ENCODE measurements around the gene FFAR3. TPM values are rescaled to one million over a fixed set of nuclear protein-coding genes. Genes with fewer than 3 reads are reported as not detected.
"Not testable (repeated sequence)": the region's sequence is repeated elsewhere in the genome, so short reads cannot be mapped to it uniquely, and the experiment has no call there.

The FFAR3 gene
- total and polyA plus RNA-seq, 9 donors: 0.12 to 0.43 (median 0.18) TPM; not detected in 4

DNA sequence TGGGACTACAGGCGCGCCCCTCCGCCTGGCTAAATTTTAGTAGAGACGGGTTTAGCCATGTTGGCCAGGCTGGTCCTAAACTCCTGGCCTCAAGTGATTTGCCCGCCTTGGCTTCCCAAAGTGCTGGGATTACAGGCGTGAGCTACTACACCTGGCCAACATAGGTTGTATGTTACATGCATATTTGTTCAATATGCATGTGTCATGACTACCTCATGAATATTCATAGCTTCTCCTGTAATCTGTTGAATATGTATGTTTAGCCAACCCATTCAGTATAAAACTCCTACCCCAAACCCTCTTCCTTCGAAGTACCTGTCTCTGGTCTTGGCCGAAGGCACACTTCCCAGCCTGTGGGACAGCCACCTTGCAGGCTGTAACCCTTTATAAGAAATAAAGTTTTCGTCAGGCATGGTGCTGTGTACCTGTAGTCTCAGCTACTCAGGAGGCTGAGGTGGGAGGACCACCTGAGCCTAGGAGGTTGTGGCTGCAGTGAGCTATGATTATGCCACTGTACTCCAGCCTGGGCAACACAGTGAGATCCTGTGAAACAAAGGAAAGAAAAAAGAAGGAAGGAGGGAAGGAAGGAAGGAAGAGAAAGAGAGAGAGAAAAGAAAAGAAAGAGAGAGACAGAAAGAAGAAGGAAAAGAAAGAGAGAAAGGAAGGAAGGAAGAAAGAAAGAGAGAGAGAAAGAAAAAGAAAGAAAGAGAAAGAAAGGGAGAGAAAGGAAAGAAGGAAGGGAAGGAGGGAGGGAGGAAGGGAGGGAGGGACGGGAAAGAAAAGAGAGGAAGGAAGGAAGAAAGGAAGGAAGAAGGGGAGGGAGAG lies 41.9 kb downstream of the FFAR3 start:
- intact Hi-C loops (cut with DNase I): no loop called here
- no peak for DNase-seq
- TF ChIP-seq POLR2A (IDR thresholded peaks at IDR 0.05): no peak
- TF ChIP-seq EP300 (IDR thresholded peaks at IDR 0.05): no peak
- TF ChIP-seq, protein P1, sequence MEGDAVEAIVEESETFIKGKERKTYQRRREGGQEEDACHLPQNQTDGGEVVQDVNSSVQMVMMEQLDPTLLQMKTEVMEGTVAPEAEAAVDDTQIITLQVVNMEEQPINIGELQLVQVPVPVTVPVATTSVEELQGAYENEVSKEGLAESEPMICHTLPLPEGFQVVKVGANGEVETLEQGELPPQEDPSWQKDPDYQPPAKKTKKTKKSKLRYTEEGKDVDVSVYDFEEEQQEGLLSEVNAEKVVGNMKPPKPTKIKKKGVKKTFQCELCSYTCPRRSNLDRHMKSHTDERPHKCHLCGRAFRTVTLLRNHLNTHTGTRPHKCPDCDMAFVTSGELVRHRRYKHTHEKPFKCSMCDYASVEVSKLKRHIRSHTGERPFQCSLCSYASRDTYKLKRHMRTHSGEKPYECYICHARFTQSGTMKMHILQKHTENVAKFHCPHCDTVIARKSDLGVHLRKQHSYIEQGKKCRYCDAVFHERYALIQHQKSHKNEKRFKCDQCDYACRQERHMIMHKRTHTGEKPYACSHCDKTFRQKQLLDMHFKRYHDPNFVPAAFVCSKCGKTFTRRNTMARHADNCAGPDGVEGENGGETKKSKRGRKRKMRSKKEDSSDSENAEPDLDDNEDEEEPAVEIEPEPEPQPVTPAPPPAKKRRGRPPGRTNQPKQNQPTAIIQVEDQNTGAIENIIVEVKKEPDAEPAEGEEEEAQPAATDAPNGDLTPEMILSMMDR (IDR thresholded peaks at IDR 0.05): no peak
- WGBS, 3 donors: 83 to 93% (median 86%) methylated on average over 10 of the region's 10 CpGs
- Histone ChIP-seq H3K36me3 (no peaks in the 10 kb centered on the region), H3K9me3 (no peaks in the 10 kb centered on the region), H3K27ac (no peak overlapping the region), H3K4me1 (ENCODE audit: insufficient read depth) (no peaks in the 10 kb centered on the region), H3K4me3 (no peak overlapping the region), H3K27me3 (no peaks in the 10 kb centered on the region)

DNA sequence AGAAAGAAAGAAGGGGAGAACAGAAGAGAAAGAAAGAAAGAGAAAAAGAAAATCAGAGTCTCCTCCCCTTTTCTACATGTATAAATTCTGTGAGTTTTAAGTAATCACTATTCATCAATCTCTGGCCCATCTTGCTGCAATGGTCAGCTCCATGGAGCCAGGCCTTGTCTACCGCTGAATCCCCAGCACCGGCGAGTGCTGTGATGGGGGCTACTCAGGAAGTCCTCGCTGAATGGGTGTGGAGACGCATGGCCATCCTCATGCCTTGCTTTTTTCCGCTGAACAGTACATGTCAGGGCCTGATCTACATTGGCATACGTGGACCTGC lies 42.5 kb downstream of the FFAR3 start:
- Histone ChIP-seq H3K9me3 (no peaks in the 10 kb centered on the region), H3K36me3 (no peaks in the 10 kb centered on the region), H3K4me3 (no peak overlapping the region), H3K27ac (no peak overlapping the region), H3K4me1 (ENCODE audit: insufficient read depth) (no peaks in the 10 kb centered on the region), H3K27me3 (no peaks in the 10 kb centered on the region)
- intact Hi-C loops (cut with DNase I): no loop called here
- DNase-seq: no peak
- no peak for TF ChIP-seq POLR2A (IDR thresholded peaks at IDR 0.05)
- no peak for TF ChIP-seq EP300 (IDR thresholded peaks at IDR 0.05)
- TF ChIP-seq, protein P1 (IDR thresholded peaks at IDR 0.05): no peak
- 89 to 96% (median 93%) methylated on average over 7 of the region's 7 CpGs for WGBS, 3 donors

DNA sequence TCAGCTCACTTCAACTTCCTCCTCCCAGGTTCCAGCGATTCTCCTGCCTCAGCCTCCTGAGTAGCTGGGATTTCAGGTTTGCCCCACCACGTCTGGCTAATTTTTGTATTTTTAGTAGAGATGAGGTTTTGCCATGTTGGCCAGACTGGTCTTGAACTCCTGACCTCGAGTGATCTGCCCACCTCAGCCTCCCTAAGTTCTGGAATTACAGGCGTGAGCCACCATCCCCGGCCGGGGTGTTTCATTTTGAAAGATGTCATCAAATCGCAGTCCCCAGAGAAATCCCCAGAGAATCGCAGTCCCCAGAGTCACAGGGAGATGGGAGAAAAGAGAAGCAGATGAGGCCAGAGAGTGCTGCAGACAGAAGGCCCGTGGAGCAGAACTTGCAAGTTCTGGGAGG lies 43.2 kb downstream of the FFAR3 start:
- H3K4me3 ChIP-seq; H3K4me1 ChIP-seq (ENCODE audit: insufficient read depth); DNase-seq; H3K27ac ChIP-seq; H3K36me3 ChIP-seq; intact Hi-C loops (cut with DNase I); H3K27me3 ChIP-seq; H3K9me3 ChIP-seq: not testable (repeated sequence)
- 88 to 90% (median 89%) methylated on average over 9 of the region's 9 CpGs for WGBS, 3 donors

DNA sequence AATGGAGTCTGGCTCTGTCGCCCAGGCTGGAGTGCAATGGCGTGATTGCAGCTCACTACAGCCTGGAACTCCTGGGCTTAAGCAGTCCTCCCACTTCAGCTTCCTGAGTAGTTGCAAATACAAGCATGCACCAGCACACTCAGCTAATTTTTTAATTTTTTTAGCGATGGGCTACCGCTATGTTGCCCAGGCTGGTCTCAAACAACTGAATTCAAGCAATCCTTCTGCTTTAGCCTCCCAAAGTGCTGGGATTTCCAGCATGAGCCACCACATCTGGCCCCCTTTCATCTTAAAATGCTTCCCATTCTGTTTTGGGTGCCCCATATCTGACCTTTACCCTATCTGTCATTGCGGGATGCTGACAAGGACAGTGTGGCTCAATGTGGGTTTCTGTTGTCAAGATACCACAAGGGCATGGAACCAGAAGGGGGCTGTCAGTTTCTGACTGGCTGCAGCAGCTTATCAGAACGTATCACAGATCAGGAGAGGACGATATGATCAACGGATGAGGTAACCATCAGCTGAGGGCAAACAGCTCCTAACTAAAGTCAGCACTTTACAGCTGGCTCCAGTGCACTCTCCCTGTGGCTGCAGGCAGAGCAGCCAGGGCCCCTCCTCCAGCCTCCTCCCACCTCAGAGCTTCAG lies 45.0 kb downstream of the FFAR3 start:
- intact Hi-C loops (cut with DNase I): no loop called here
- Histone ChIP-seq H3K27ac (no peak overlapping the region), H3K4me1 (ENCODE audit: insufficient read depth) (no peaks in the 10 kb centered on the region), H3K4me3 (no peak overlapping the region), H3K36me3 (no peaks in the 10 kb centered on the region), H3K9me3 (no peaks in the 10 kb centered on the region), H3K27me3 (no peaks in the 10 kb centered on the region)
- 69 to 81% (median 75%) methylated on average over 8 of the region's 8 CpGs for WGBS, 3 donors
- no peak for TF ChIP-seq POLR2A (IDR thresholded peaks at IDR 0.05)
- no peak for TF ChIP-seq EP300 (IDR thresholded peaks at IDR 0.05)
- TF ChIP-seq, protein P1 (IDR thresholded peaks at IDR 0.05): no peak
- no peak for DNase-seq
